Ascending aorta (tissue), 2 donors: ENCODE data around the gene MMP12. TPM values are rescaled to one million over a fixed set of nuclear protein-coding genes. Genes with fewer than 3 reads are reported as not detected.

Source experiments
- DNase-seq, 2 donors: peaks; one replicate each; pipeline ENCODE4 v3.0.0-alpha.2; 2019; ENCODE audit warnings: low spot score in 2 of 2
- H3K27ac ChIP-seq, 2 donors: fragments of 200-600 bp; sonication (generic); one replicate each; pipeline ENCODE4 v1.5.1; 2016 to 2017; ENCODE audit warnings: mild to moderate bottlenecking in 1 of 2
- H3K27me3 ChIP-seq: fragments of 200-600 bp; sonication (generic); one replicate; pipeline ENCODE4 v1.5.1; 2017
- H3K36me3 ChIP-seq, 2 donors: fragments of 200-600 bp; sonication (generic); one replicate each; pipeline ENCODE4 v1.5.1; 2016
- H3K4me1 ChIP-seq, 2 donors: fragments of 200-600 bp; sonication (generic); one replicate each; pipeline ENCODE4 v1.5.1; 2016 to 2017; ENCODE audit warnings: mild to moderate bottlenecking in 1 of 2
- H3K4me3 ChIP-seq, 2 donors: fragments of 200-600 bp; sonication (generic); one replicate each; pipeline ENCODE4 v1.5.1; 2016 to 2017; ENCODE audit warnings: mild to moderate bottlenecking in 1 of 2
- H3K9me3 ChIP-seq, 2 donors: fragments of 200-600 bp; sonication (generic); one replicate each; pipeline ENCODE4 v1.5.1; 2016
- CTCF ChIP-seq, 3 experiments: fragments of 200-600 bp in 2 of 3; fragments of 450-650 bp in 1 of 3; sonication (generic) in 2 of 3; IDR thresholded peaks; one replicate each; pipeline ENCODE4 v1.5.1; 2016 to 2019; ENCODE audit warnings: antibody characterized with exemption in 3 of 3, mild to moderate bottlenecking in 1 of 3, moderate library complexity in 1 of 3
- intact Hi-C: fragments of 100-400 bp; cut with DNase I; formaldehyde crosslinking; loops from one replicate; pipeline ENCODE4 v1.15.1; 2023
- total RNA-seq: library from RNA; depleted of rRNA; stranded (reverse); fragments of >200 nt; gene quantifications from one replicate; pipeline ENCODE4 v1.1.0, GENCODE V29; 2016

Gene MMP12
- total RNA-seq = not detected

- intact Hi-C loops = no loop called here
- Histone ChIP-seq H3K27ac (no peak within 1 kb of the TSS), H3K27me3 (no peaks in the 10 kb centered on the region), H3K4me1 (no peaks in the 10 kb centered on the region), H3K4me3 (no peak within 1 kb of the TSS), H3K9me3 (no peaks in the 10 kb centered on the region), H3K36me3 (no peaks in the 10 kb centered on the region)
- DNase-seq = no peak
- TF ChIP-seq CTCF (IDR thresholded peaks at IDR 0.05) = no peak
Observed at GRCh38 chr11:102874852-102875251, at the start of gene MMP12. MMP12 (minus strand) TSS chr11:102874982; CDS start chr11:102874937, 45 bp downstream.

DNA sequence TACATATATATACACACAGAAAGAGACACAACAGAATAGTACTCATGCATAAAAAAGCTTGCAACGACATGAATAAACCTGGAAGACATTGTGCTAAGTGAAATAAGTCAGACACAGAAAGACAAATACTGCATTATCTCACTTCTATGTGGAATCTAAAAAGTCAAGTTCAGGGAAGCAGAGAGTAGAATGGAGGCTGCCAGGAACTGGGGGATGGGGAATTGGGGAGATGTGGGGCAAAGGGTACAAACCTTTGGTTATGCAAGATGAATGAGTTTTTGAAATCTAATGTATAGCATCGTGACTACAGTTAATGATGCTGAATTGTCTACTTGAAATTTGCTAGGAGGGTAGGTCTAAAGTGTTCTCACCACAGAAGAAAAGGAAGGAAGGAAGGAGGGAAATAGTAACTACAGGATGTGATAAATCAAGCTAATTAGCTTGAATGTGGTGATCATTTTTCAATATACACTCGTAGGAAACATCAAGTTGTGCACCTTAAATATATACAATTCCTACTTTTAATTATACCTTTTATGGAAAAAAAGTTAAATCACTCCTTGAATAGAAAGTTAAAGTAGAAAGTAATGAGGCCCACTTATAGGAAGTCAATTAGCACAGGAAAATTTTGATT is 46.9 kb upstream of the MMP12 start:
- Histone ChIP-seq H3K9me3 (no peaks in the 10 kb centered on the region), H3K4me1 (no peaks in the 10 kb centered on the region), H3K36me3 (no peaks in the 10 kb centered on the region), H3K27me3 (no peaks in the 10 kb centered on the region), H3K27ac (no peak overlapping the region), H3K4me3 (no peak overlapping the region)
- no peak for DNase-seq
- TF ChIP-seq CTCF (IDR thresholded peaks at IDR 0.05) = no peak
- intact Hi-C loops = no loop called here

DNA sequence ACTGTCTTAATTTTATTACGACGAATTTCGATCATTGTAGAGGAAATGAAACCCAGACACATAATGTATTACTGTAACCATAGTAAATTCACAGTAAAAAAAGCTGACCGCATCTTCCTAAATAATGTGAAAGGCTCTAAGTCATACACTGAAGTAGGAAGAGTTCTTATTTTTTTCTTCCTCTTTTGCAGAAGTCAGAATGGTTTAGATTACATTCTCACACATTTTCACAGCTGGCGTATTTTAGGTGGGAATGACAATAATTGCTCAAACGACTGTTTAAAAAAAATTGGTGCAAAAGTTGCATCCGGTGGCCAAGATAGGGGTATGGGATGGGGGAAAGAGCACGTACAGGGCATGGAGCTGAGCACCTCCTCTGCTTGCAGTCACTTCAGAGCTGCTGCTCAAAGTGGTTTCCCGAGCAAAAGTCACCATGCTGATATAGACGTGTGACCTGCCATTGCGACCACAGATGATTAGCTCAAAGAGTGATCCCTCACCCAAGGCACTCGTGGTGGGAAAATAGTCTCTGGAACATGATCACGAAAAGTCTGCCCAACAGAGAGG is 45.4 kb upstream of the MMP12 start:
- Histone ChIP-seq H3K4me1 (no peaks in the 10 kb centered on the region), H3K9me3 (no peaks in the 10 kb centered on the region), H3K4me3 (no peak overlapping the region), H3K36me3 (no peaks in the 10 kb centered on the region), H3K27me3 (no peaks in the 10 kb centered on the region), H3K27ac (no peak overlapping the region)
- TF ChIP-seq CTCF (IDR thresholded peaks at IDR 0.05) = no peak
- DNase-seq = no peak
- intact Hi-C loops = no loop called here

GRCh38 chr11:102915044-102915375 is 40.2 kb upstream of the MMP12 start:
- intact Hi-C loops = no loop called here
- Histone ChIP-seq H3K4me1 (no peaks in the 10 kb centered on the region), H3K27me3 (no peaks in the 10 kb centered on the region), H3K4me3 (no peak overlapping the region), H3K36me3 (no peaks in the 10 kb centered on the region), H3K27ac (no peak overlapping the region), H3K9me3 (no peaks in the 10 kb centered on the region)
- no peak for TF ChIP-seq CTCF (IDR thresholded peaks at IDR 0.05)
- DNase-seq = no peak

- TF ChIP-seq CTCF (IDR thresholded peaks at IDR 0.05) = peak in 2 of 3 experiments; percentile 17 to 51
- H3K9me3 ChIP-seq = no peaks in the 10 kb centered on the region
- H3K4me1 ChIP-seq = no peaks in the 10 kb centered on the region
- H3K27ac ChIP-seq = no peak overlapping the region
- intact Hi-C loops = no loop called here
- no peaks in the 10 kb centered on the region for H3K27me3 ChIP-seq
- no peaks in the 10 kb centered on the region for H3K36me3 ChIP-seq
- no peak for DNase-seq
- H3K4me3 ChIP-seq = no peak overlapping the region
Observed at GRCh38 chr11:102914238-102915043, 39.7 kb upstream of the MMP12 start.
